Liver (tissue), 3 donors: ENCODE data around the gene UNC13B.

Source experiments
- ATF3 ChIP-seq: IDR thresholded peaks from 2 replicates; pipeline ENCODE4 v1.6.1; 2016; ENCODE audit warnings: antibody characterized with exemption
- CTCF ChIP-seq: fragments of 150-350 bp; IDR thresholded peaks from 2 replicates; pipeline ENCODE4 v1.5.1; 2017; ENCODE audit warnings: improper control_type of control experiment, low read depth, low read length; ENCODE audit not compliant: missing input control
- FOXA1 ChIP-seq: IDR thresholded peaks from 2 replicates; pipeline ENCODE4 v1.6.1; 2016; ENCODE audit warnings: antibody characterized with exemption
- HNF4A ChIP-seq, 2 donors: conservative IDR thresholded peaks; 2 replicates each; pipeline ENCODE4 v1.6.1; 2016; ENCODE audit warnings: antibody characterized with exemption in 2 of 2, mild to moderate bottlenecking in 2 of 2
- HNF4G ChIP-seq: IDR thresholded peaks from 2 replicates; pipeline ENCODE4 v1.6.1; 2016; ENCODE audit warnings: antibody characterized with exemption
- JUND ChIP-seq, 2 donors: IDR thresholded peaks; 2 replicates each; pipeline ENCODE4 v1.6.1; 2016; ENCODE audit warnings: antibody characterized with exemption in 2 of 2
- MAX ChIP-seq: IDR thresholded peaks from 2 replicates; pipeline ENCODE4 v1.6.1; 2016; ENCODE audit warnings: antibody characterized with exemption
- RAD21 ChIP-seq, 2 donors: IDR thresholded peaks; 2 replicates each; pipeline ENCODE4 v1.6.1; 2016; ENCODE audit warnings: antibody characterized with exemption in 2 of 2, mild to moderate bottlenecking in 2 of 2
- REST ChIP-seq: IDR thresholded peaks from 2 replicates; pipeline ENCODE4 v1.6.1; 2016; ENCODE audit warnings: antibody characterized with exemption, mild to moderate bottlenecking
- RXRA ChIP-seq, 2 donors: IDR thresholded peaks; 2 replicates each; pipeline ENCODE4 v1.6.1; 2017 to 2018; ENCODE audit warnings: antibody characterized with exemption in 2 of 2, mild to moderate bottlenecking in 1 of 2
- SP1 ChIP-seq: IDR thresholded peaks from 2 replicates; pipeline ENCODE4 v1.6.1; 2018; ENCODE audit warnings: antibody characterized with exemption, mild to moderate bottlenecking
- TAF1 ChIP-seq: conservative IDR thresholded peaks from 2 replicates; pipeline ENCODE4 v1.6.1; 2016; ENCODE audit warnings: antibody characterized with exemption, mild to moderate bottlenecking
- YY1 ChIP-seq: IDR thresholded peaks from 2 replicates; pipeline ENCODE4 v1.6.1; 2016; ENCODE audit warnings: antibody characterized with exemption, mild to moderate bottlenecking
- ZBTB33 ChIP-seq: IDR thresholded peaks from 2 replicates; pipeline ENCODE4 v1.6.1; 2016; ENCODE audit warnings: antibody characterized with exemption
- donor health status: healthy.
- donor health status: healthy.

- no peak for TF ChIP-seq CTCF
- no peak for TF ChIP-seq TAF1
- no peak for TF ChIP-seq REST
- TF ChIP-seq RAD21 (IDR thresholded peaks at IDR 0.05): no peak
- no peak for TF ChIP-seq SP1
- TF ChIP-seq FOXA1: no peak
- TF ChIP-seq RXRA (IDR thresholded peaks at IDR 0.05): no peak
- TF ChIP-seq MAX: no peak
- TF ChIP-seq YY1: no peak
- no peak for TF ChIP-seq ZBTB33
- no peak for TF ChIP-seq ATF3
- TF ChIP-seq HNF4A (conservative IDR thresholded peaks at IDR 0.05): no peak
- TF ChIP-seq HNF4G: no peak
- no peak for TF ChIP-seq JUND (IDR thresholded peaks at IDR 0.05)
Measured at GRCh38 chr9:35397216-35397698, 235.4 kb downstream of the UNC13B start.
